WTC11 (cell line): ENCODE results near the gene STAC2. TPM values are rescaled to one million over a fixed set of nuclear protein-coding genes. Genes with fewer than 3 reads are reported as not detected.

ENCODE experiments used
- CREB1 ChIP-seq: sonication (generic); formaldehyde crosslinking; IDR thresholded peaks from 2 replicates; pipeline ENCODE4 v1.8.0; 2023; ENCODE audit warnings: mild to moderate bottlenecking, missing genetic modification reagents
- MAX ChIP-seq: sonication (generic); formaldehyde crosslinking; IDR thresholded peaks from 2 replicates; pipeline ENCODE4 v1.8.0; 2022; ENCODE audit warnings: mild to moderate bottlenecking, missing genetic modification reagents
- MXD4 ChIP-seq: fragments of 250-450 bp; sonication (Bioruptor Pico); IDR thresholded peaks from 2 replicates; pipeline ENCODE4 v1.8.0; 2021; ENCODE audit warnings: mild to moderate bottlenecking, moderate library complexity, borderline replicate concordance
- NFYB ChIP-seq: sonication (generic); formaldehyde crosslinking; conservative IDR thresholded peaks from 2 replicates; pipeline ENCODE4 v1.8.0; 2022; ENCODE audit warnings: low read depth, missing genetic modification reagents
- OVOL2 ChIP-seq: fragments of 250-450 bp; sonication (Bioruptor Pico); IDR thresholded peaks from 2 replicates; pipeline ENCODE4 v1.9.0; 2021; ENCODE audit warnings: mild to moderate bottlenecking, borderline replicate concordance
- SMAD3 ChIP-seq: sonication (generic); formaldehyde crosslinking; IDR thresholded peaks from 2 replicates; pipeline ENCODE4 v1.8.0; 2022; ENCODE audit warnings: missing genetic modification reagents, mild to moderate bottlenecking, borderline replicate concordance
- TP53 ChIP-seq: sonication (generic); formaldehyde crosslinking; IDR thresholded peaks from 2 replicates; pipeline ENCODE4 v1.8.1; 2023; ENCODE audit warnings: mild to moderate bottlenecking, missing genetic modification reagents
- ZNF138 ChIP-seq: sonication (generic); formaldehyde crosslinking; conservative IDR thresholded peaks from 2 replicates; pipeline ENCODE4 v1.8.1; 2022; ENCODE audit warnings: mild to moderate bottlenecking, moderate library complexity, missing genetic modification reagents
- ZNF317 ChIP-seq: sonication (generic); formaldehyde crosslinking; IDR thresholded peaks from 2 replicates; pipeline ENCODE4 v1.8.1; 2023; ENCODE audit warnings: low read depth, mild to moderate bottlenecking, moderate library complexity, missing genetic modification reagents, borderline replicate concordance
- total RNA-seq: library from RNA; stranded (reverse); gene quantifications from 3 replicates; pipeline ENCODE4 v1.2.3, GENCODE V29; 2021
- TF ChIP-seq, protein P1 (sequence below): sonication (generic); formaldehyde crosslinking; IDR thresholded peaks from 2 replicates; pipeline ENCODE4 v1.8.1; 2023; ENCODE audit warnings: mild to moderate bottlenecking, missing genetic modification reagents
- TF ChIP-seq, protein P2 (sequence below): fragments of 200-600 bp; IDR thresholded peaks from 2 replicates; pipeline ENCODE4 v1.8.0; 2022; ENCODE audit warnings: antibody characterized with exemption
- TF ChIP-seq, protein P3 (sequence below): sonication (generic); formaldehyde crosslinking; IDR thresholded peaks from 2 replicates; pipeline ENCODE4 v1.8.1; 2023; ENCODE audit warnings: mild to moderate bottlenecking, missing genetic modification reagents, moderate library complexity
- TF ChIP-seq, protein P4 (sequence below): sonication (generic); formaldehyde crosslinking; IDR thresholded peaks from 2 replicates; pipeline ENCODE4 v1.8.0; 2022; ENCODE audit warnings: missing genetic modification reagents
- TF ChIP-seq, protein P5 (sequence below): fragments of 250-450 bp; sonication (Bioruptor Pico); IDR thresholded peaks from 2 replicates; pipeline ENCODE4 v1.9.0; 2021; ENCODE audit warnings: mild to moderate bottlenecking, borderline replicate concordance
- TF ChIP-seq, protein P6 (sequence below): sonication (generic); formaldehyde crosslinking; IDR thresholded peaks from 2 replicates; pipeline ENCODE4 v1.8.0; 2023; ENCODE audit warnings: mild to moderate bottlenecking, missing genetic modification reagents
- TF ChIP-seq, protein P7 (sequence below): sonication (generic); formaldehyde crosslinking; IDR thresholded peaks from 2 replicates; pipeline ENCODE4 v1.8.1; 2022; ENCODE audit warnings: mild to moderate bottlenecking, moderate library complexity, missing genetic modification reagents

The STAC2 gene
- total RNA-seq, 1 experiment from 2014 or later = 4.2 TPM

GRCh38 chr17:39177256-39177655, 48.5 kb downstream of the STAC2 start (continued):
- TF ChIP-seq, protein P1, sequence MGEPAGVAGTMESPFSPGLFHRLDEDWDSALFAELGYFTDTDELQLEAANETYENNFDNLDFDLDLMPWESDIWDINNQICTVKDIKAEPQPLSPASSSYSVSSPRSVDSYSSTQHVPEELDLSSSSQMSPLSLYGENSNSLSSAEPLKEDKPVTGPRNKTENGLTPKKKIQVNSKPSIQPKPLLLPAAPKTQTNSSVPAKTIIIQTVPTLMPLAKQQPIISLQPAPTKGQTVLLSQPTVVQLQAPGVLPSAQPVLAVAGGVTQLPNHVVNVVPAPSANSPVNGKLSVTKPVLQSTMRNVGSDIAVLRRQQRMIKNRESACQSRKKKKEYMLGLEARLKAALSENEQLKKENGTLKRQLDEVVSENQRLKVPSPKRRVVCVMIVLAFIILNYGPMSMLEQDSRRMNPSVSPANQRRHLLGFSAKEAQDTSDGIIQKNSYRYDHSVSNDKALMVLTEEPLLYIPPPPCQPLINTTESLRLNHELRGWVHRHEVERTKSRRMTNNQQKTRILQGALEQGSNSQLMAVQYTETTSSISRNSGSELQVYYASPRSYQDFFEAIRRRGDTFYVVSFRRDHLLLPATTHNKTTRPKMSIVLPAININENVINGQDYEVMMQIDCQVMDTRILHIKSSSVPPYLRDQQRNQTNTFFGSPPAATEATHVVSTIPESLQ = no peak
- TF ChIP-seq, protein P2, sequence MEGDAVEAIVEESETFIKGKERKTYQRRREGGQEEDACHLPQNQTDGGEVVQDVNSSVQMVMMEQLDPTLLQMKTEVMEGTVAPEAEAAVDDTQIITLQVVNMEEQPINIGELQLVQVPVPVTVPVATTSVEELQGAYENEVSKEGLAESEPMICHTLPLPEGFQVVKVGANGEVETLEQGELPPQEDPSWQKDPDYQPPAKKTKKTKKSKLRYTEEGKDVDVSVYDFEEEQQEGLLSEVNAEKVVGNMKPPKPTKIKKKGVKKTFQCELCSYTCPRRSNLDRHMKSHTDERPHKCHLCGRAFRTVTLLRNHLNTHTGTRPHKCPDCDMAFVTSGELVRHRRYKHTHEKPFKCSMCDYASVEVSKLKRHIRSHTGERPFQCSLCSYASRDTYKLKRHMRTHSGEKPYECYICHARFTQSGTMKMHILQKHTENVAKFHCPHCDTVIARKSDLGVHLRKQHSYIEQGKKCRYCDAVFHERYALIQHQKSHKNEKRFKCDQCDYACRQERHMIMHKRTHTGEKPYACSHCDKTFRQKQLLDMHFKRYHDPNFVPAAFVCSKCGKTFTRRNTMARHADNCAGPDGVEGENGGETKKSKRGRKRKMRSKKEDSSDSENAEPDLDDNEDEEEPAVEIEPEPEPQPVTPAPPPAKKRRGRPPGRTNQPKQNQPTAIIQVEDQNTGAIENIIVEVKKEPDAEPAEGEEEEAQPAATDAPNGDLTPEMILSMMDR = no peak
- TF ChIP-seq MXD4 (CRISPR knock-in tag) = no peak
- no peak for TF ChIP-seq ZNF317 (CRISPR knock-in tag)
- no peak for TF ChIP-seq TP53 (CRISPR knock-in tag)
- no peak for TF ChIP-seq OVOL2 (CRISPR knock-in tag)
- no peak for TF ChIP-seq SMAD3 (CRISPR knock-in tag)
- TF ChIP-seq, protein P3, sequence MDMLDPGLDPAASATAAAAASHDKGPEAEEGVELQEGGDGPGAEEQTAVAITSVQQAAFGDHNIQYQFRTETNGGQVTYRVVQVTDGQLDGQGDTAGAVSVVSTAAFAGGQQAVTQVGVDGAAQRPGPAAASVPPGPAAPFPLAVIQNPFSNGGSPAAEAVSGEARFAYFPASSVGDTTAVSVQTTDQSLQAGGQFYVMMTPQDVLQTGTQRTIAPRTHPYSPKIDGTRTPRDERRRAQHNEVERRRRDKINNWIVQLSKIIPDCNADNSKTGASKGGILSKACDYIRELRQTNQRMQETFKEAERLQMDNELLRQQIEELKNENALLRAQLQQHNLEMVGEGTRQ = peak; percentile 9; the same call in 1 of the 2 replicates
- peak; percentile 91 for TF ChIP-seq NFYB (CRISPR knock-in tag)
- no peak for TF ChIP-seq ZNF138
- TF ChIP-seq MAX (CRISPR knock-in tag) = peak; percentile 72
- TF ChIP-seq, protein P4, sequence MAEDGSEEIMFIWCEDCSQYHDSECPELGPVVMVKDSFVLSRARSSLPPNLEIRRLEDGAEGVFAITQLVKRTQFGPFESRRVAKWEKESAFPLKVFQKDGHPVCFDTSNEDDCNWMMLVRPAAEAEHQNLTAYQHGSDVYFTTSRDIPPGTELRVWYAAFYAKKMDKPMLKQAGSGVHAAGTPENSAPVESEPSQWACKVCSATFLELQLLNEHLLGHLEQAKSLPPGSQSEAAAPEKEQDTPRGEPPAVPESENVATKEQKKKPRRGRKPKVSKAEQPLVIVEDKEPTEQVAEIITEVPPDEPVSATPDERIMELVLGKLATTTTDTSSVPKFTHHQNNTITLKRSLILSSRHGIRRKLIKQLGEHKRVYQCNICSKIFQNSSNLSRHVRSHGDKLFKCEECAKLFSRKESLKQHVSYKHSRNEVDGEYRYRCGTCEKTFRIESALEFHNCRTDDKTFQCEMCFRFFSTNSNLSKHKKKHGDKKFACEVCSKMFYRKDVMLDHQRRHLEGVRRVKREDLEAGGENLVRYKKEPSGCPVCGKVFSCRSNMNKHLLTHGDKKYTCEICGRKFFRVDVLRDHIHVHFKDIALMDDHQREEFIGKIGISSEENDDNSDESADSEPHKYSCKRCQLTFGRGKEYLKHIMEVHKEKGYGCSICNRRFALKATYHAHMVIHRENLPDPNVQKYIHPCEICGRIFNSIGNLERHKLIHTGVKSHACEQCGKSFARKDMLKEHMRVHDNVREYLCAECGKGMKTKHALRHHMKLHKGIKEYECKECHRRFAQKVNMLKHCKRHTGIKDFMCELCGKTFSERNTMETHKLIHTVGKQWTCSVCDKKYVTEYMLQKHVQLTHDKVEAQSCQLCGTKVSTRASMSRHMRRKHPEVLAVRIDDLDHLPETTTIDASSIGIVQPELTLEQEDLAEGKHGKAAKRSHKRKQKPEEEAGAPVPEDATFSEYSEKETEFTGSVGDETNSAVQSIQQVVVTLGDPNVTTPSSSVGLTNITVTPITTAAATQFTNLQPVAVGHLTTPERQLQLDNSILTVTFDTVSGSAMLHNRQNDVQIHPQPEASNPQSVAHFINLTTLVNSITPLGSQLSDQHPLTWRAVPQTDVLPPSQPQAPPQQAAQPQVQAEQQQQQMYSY (CRISPR knock-in tag) = no peak
- TF ChIP-seq, protein P5, sequence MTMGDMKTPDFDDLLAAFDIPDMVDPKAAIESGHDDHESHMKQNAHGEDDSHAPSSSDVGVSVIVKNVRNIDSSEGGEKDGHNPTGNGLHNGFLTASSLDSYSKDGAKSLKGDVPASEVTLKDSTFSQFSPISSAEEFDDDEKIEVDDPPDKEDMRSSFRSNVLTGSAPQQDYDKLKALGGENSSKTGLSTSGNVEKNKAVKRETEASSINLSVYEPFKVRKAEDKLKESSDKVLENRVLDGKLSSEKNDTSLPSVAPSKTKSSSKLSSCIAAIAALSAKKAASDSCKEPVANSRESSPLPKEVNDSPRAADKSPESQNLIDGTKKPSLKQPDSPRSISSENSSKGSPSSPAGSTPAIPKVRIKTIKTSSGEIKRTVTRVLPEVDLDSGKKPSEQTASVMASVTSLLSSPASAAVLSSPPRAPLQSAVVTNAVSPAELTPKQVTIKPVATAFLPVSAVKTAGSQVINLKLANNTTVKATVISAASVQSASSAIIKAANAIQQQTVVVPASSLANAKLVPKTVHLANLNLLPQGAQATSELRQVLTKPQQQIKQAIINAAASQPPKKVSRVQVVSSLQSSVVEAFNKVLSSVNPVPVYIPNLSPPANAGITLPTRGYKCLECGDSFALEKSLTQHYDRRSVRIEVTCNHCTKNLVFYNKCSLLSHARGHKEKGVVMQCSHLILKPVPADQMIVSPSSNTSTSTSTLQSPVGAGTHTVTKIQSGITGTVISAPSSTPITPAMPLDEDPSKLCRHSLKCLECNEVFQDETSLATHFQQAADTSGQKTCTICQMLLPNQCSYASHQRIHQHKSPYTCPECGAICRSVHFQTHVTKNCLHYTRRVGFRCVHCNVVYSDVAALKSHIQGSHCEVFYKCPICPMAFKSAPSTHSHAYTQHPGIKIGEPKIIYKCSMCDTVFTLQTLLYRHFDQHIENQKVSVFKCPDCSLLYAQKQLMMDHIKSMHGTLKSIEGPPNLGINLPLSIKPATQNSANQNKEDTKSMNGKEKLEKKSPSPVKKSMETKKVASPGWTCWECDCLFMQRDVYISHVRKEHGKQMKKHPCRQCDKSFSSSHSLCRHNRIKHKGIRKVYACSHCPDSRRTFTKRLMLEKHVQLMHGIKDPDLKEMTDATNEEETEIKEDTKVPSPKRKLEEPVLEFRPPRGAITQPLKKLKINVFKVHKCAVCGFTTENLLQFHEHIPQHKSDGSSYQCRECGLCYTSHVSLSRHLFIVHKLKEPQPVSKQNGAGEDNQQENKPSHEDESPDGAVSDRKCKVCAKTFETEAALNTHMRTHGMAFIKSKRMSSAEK = no peak
- TF ChIP-seq, protein P6, sequence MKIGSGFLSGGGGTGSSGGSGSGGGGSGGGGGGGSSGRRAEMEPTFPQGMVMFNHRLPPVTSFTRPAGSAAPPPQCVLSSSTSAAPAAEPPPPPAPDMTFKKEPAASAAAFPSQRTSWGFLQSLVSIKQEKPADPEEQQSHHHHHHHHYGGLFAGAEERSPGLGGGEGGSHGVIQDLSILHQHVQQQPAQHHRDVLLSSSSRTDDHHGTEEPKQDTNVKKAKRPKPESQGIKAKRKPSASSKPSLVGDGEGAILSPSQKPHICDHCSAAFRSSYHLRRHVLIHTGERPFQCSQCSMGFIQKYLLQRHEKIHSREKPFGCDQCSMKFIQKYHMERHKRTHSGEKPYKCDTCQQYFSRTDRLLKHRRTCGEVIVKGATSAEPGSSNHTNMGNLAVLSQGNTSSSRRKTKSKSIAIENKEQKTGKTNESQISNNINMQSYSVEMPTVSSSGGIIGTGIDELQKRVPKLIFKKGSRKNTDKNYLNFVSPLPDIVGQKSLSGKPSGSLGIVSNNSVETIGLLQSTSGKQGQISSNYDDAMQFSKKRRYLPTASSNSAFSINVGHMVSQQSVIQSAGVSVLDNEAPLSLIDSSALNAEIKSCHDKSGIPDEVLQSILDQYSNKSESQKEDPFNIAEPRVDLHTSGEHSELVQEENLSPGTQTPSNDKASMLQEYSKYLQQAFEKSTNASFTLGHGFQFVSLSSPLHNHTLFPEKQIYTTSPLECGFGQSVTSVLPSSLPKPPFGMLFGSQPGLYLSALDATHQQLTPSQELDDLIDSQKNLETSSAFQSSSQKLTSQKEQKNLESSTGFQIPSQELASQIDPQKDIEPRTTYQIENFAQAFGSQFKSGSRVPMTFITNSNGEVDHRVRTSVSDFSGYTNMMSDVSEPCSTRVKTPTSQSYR = no peak
- TF ChIP-seq, protein P7, sequence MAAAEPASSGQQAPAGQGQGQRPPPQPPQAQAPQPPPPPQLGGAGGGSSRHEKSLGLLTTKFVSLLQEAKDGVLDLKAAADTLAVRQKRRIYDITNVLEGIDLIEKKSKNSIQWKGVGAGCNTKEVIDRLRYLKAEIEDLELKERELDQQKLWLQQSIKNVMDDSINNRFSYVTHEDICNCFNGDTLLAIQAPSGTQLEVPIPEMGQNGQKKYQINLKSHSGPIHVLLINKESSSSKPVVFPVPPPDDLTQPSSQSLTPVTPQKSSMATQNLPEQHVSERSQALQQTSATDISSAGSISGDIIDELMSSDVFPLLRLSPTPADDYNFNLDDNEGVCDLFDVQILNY (CRISPR knock-in tag) = 0 out of 2 replicates have a peak, but pooled peaks have one; percentile 34
- TF ChIP-seq CREB1 = no peak
